Ishikawa (cell line): Measurements from ENCODE around the gene MUC3A.

Experiments used
- CEBPB ChIP-seq: IDR thresholded peaks from 2 replicates; pipeline ENCODE4 v1.6.1; 2012
- CREB1 ChIP-seq: IDR thresholded peaks from 2 replicates; pipeline ENCODE4 v1.6.1; 2012; ENCODE audit warnings: low read depth
- EGR1 ChIP-seq: IDR thresholded peaks from 2 replicates; pipeline ENCODE4 v1.6.1; 2012
- EP300 ChIP-seq: IDR thresholded peaks from 2 replicates; pipeline ENCODE4 v1.6.1; 2012; ENCODE audit warnings: borderline replicate concordance
- FOXM1 ChIP-seq: IDR thresholded peaks from 2 replicates; pipeline ENCODE4 v1.6.1; 2012; ENCODE audit warnings: low read depth, borderline replicate concordance
- MAX ChIP-seq: IDR thresholded peaks from 2 replicates; pipeline ENCODE4 v1.6.1; 2012
- NFIC ChIP-seq: IDR thresholded peaks from 2 replicates; pipeline ENCODE4 v1.6.1; 2012
- RAD21 ChIP-seq: IDR thresholded peaks from 2 replicates; pipeline ENCODE4 v1.6.1; 2012; ENCODE audit warnings: low read depth
- REST ChIP-seq: IDR thresholded peaks from 2 replicates; pipeline ENCODE4 v1.6.1; 2012; ENCODE audit warnings: low read depth, mild to moderate bottlenecking
- TAF1 ChIP-seq: IDR thresholded peaks from 2 replicates; pipeline ENCODE4 v1.6.1; 2012; ENCODE audit warnings: low read depth, mild to moderate bottlenecking
- TCF12 ChIP-seq: IDR thresholded peaks from 2 replicates; pipeline ENCODE4 v1.6.1; 2012; ENCODE audit warnings: low read depth
- TEAD4 ChIP-seq: IDR thresholded peaks from 2 replicates; pipeline ENCODE4 v1.6.1; 2012
- YY1 ChIP-seq: IDR thresholded peaks from 2 replicates; pipeline ENCODE4 v1.6.1; 2012; ENCODE audit warnings: low read depth
- ZBTB7A ChIP-seq: IDR thresholded peaks from 2 replicates; pipeline ENCODE4 v1.6.1; 2012; ENCODE audit warnings: low read depth
- TF ChIP-seq, protein P1 (sequence below): IDR thresholded peaks from 2 replicates; pipeline ENCODE4 v1.6.1; 2012

MUC3A gene

DNA sequence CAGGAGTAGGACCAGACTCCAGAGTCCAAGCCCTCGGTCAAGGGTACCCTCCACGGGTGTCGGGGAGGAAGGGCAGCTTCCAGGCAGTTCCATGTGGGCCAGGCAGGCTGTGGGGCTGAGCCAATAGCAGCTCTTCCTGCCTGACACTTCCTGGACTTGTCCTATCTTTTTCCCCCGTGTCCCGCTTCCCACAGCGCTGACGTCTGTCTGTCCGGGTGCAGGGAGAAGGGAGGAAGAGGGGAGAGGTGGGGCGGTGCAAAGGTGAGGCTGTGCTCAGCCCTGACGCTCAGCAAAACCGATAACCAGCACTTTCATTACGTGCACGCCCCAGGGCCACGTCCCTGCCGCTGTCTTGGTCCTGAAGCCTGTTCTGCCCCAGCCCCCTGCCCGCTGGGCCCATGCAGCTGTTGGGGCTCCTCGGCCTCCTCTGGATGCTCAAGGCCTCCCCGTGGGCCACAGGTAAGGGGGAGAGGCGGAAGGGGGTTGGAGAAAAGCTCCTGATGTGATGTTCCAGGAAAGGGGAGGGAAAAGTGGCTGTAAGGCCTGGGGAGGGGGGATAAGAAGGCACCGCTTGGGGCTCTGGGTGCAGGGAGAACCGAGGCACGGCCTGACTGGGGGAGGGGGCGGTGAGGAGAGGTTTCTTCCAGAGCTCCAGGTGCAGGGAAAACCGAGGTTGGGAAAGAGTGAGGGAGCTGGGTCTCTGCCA is at the start of gene MUC3A:
Gene MUC3A (plus strand): TSS at position 308 of the 706 bp plus-strand sequence. CDS start 91 bp downstream, at position 399.
- TF ChIP-seq CEBPB: no peak
- TF ChIP-seq, protein P1, sequence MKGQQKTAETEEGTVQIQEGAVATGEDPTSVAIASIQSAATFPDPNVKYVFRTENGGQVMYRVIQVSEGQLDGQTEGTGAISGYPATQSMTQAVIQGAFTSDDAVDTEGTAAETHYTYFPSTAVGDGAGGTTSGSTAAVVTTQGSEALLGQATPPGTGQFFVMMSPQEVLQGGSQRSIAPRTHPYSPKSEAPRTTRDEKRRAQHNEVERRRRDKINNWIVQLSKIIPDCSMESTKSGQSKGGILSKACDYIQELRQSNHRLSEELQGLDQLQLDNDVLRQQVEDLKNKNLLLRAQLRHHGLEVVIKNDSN: no peak
- no peak for TF ChIP-seq MAX
- no peak for TF ChIP-seq RAD21
- no peak for TF ChIP-seq TEAD4
- no peak for TF ChIP-seq EP300
- TF ChIP-seq FOXM1: no peak
- no peak for TF ChIP-seq YY1
- no peak for TF ChIP-seq NFIC
- no peak for TF ChIP-seq ZBTB7A
- no peak for TF ChIP-seq CREB1
- TF ChIP-seq TAF1: no peak
- no peak for TF ChIP-seq EGR1
- TF ChIP-seq REST: no peak
- TF ChIP-seq TCF12: no peak

GRCh38 chr7:100900978-100901377 is 48.4 kb upstream of the MUC3A start:
- TF ChIP-seq ZBTB7A (no peak), TCF12 (no peak), EGR1 (no peak)

DNA sequence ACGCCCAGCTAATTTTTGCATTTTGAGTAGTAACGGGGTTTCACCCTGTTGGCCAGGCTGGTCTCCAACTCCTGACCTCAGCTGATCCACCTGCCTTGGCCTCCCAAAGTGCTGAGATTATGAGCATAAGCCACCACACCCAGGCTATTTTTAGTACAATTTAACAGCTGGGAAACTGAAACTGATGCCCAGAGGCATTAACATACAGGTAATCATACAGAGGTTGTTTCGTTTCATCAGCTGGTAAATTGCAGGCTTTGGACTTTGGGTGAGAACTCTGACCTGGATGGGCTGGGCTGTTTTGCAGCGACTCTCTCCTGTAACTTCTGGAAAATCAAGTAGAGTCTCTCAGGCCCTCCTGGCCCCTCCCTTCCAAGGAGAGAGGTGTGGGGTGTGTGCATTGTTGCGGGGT is 47.4 kb upstream of the MUC3A start:
- TF ChIP-seq MAX (no peak), ZBTB7A (no peak), EGR1 (no peak), RAD21 (no peak), CREB1 (no peak), CEBPB (no peak), FOXM1 (no peak), TAF1 (no peak), TCF12 (no peak), REST (no peak), YY1 (no peak), EP300 (no peak), NFIC (no peak), TEAD4 (no peak)
- TF ChIP-seq, protein P1: no peak

- TF ChIP-seq, protein P1: no peak
- no peak for TF ChIP-seq EGR1
These were observed 46.7 kb upstream of the MUC3A start for GRCh38 chr7:100902638-100903037.

- TF ChIP-seq RAD21 (no peak), CREB1 (no peak), REST (no peak), TCF12 (no peak), NFIC (no peak), FOXM1 (no peak), CEBPB (no peak), EGR1 (no peak), EP300 (no peak), MAX (no peak), TAF1 (no peak), TEAD4 (no peak), ZBTB7A (no peak), YY1 (no peak)
- TF ChIP-seq, protein P1: no peak
These were observed 40.8 kb upstream of the MUC3A start for GRCh38 chr7:100908512-100908911.
